ENCODE data around the gene GHRH. TPM values are rescaled to one million over a fixed set of nuclear protein-coding genes. Genes with fewer than 3 reads are reported as not detected.

The GHRH gene, protein sequence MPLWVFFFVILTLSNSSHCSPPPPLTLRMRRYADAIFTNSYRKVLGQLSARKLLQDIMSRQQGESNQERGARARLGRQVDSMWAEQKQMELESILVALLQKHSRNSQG
- not detected for total RNA-seq

GRCh38 chr20:37261714-37262113, at the start of gene GHRH:
Gene GHRH (minus strand): TSS chr20:37261814. CDS start chr20:37256889, 4,925 bp downstream.
- no peaks in the 10 kb centered on the region for H3K4me1 Mint-ChIP-seq (ENCODE audit: low read depth in 2 of 2)
- no peaks in the 10 kb centered on the region for H3K36me3 Mint-ChIP-seq
- ATAC-seq (no peak), DNase-seq (ENCODE audit: low spot score) (no peak)
- H3K9me3 Mint-ChIP-seq: no peaks in the 10 kb centered on the region
- H3K4me3 Mint-ChIP-seq: no peak within 1 kb of the TSS
- H3K27ac Mint-ChIP-seq: no peak within 1 kb of the TSS
- H3K27me3 Mint-ChIP-seq: peaks cover 5 to 8% of the 10 kb centered on the region in 2 donors

GRCh38 chr20:37310951-37311350, 49.3 kb upstream of the GHRH start:
- H3K4me3 Mint-ChIP-seq: no peak overlapping the region
- H3K9me3 Mint-ChIP-seq: no peaks in the 10 kb centered on the region
- H3K4me1 Mint-ChIP-seq (ENCODE audit: low read depth in 2 of 2): peaks cover 24 to 38% of the 10 kb centered on the region in 2 donors
- H3K27ac Mint-ChIP-seq: no peak overlapping the region
- DNase-seq (ENCODE audit: low spot score): no peak
- ATAC-seq: no peak
- no peaks in the 10 kb centered on the region for H3K27me3 Mint-ChIP-seq
- H3K36me3 Mint-ChIP-seq: no peaks in the 10 kb centered on the region

DNA sequence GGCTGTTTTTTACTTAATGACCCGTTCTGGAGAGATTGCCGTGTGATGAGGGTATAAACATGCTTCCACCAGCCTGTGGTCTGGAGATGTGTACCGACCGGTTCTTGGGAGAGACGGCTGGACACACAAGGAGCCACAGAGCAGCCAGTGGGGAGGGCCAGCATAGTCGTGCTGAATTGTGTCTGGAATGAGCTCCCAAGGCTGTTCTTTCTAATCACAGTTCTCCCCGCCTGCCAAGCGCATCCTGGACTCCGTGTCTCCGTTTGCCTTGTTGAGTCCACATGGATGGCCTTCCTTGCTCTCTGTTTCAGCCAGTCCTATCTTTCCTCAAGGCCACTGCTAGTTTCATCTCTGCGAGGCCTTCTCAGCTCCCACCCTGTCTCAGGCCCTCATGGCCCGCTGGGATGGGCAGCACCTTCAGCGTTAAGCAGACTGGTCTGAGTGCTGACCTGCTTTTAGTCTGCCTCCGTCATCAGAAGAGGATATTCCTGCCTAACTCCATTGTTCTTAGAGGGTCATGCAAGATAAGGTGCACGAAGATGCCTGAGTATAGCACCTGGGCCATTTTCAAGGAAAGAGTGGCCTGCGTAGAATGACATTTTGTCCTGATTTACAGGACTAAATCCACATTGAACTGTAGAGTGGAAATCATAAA, 48.4 kb upstream of the GHRH start:
- no peaks in the 10 kb centered on the region for H3K27me3 Mint-ChIP-seq
- no peaks in the 10 kb centered on the region for H3K36me3 Mint-ChIP-seq
- no peak overlapping the region for H3K4me3 Mint-ChIP-seq
- DNase-seq (ENCODE audit: low spot score): no peak
- no peak for ATAC-seq
- H3K27ac Mint-ChIP-seq: peak overlapping the region in 1 of 2 donors; percentile 23
- H3K4me1 Mint-ChIP-seq (ENCODE audit: low read depth in 2 of 2): peaks cover 20 to 30% of the 10 kb centered on the region in 2 donors
- no peaks in the 10 kb centered on the region for H3K9me3 Mint-ChIP-seq

GRCh38 chr20:37309290-37309689, 47.7 kb upstream of the GHRH start:
- H3K4me3 Mint-ChIP-seq: no peak overlapping the region
- DNase-seq (ENCODE audit: low spot score) (no peak), ATAC-seq (no peak)
- peak overlapping the region in 1 of 2 donors; percentile 21 for H3K27ac Mint-ChIP-seq
- H3K27me3 Mint-ChIP-seq: no peaks in the 10 kb centered on the region
- peaks cover 22 to 29% of the 10 kb centered on the region in 2 donors for H3K4me1 Mint-ChIP-seq (ENCODE audit: low read depth in 2 of 2)
- H3K9me3 Mint-ChIP-seq: no peaks in the 10 kb centered on the region
- H3K36me3 Mint-ChIP-seq: no peaks in the 10 kb centered on the region

DNA sequence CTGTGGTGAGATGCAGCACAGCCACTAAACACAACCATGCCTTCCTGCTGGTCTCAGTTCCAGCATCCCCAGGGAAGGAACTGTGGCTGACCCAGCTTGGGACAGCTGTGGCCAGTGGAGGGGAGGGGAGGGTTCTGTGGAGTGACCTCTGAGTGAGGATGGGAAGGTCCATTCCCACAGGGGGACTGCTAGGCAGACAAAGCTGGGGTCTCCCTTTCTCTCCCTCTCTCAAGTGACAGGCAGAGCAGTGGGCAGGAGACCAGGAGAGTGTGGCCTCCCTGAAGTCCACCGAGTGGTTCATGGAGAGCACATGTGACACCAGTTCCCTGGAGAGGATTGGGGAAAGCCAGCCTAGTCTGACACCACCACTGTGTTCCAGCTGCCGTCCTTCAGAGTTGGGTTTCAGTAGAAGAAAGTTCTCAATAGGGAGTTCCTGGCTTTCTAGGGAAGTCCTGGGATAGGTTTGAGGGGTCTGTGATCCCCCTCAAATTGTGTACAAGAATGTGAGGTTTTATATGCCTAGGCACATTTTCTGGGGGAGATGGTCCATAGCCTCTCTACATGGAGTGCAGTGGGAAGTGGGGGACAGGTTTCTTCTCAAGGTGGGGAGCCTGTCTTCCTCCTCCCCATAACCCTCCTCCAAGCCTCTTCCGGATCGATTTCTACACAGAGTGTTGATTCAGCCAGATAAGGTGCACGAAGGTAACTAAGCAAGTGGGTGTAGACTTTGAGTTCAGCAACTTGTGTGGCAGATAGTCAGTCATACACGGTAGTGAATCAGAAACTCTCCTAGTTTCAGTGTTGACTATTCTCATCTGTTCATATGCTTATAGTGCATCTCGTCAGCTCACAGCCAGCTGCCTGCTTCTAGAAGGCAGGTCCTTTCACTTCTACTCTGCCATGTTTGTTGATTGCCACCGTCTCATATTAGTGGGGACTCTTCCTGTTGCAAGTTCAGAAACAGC, 46.8 kb upstream of the GHRH start:
- H3K27me3 Mint-ChIP-seq: no peaks in the 10 kb centered on the region
- H3K27ac Mint-ChIP-seq: peak overlapping the region in 1 of 2 donors; percentile 21
- H3K4me3 Mint-ChIP-seq: no peak overlapping the region
- H3K36me3 Mint-ChIP-seq: no peaks in the 10 kb centered on the region
- DNase-seq (ENCODE audit: low spot score): no peak
- no peak for ATAC-seq
- peaks cover 13 to 22% of the 10 kb centered on the region in 2 donors for H3K4me1 Mint-ChIP-seq (ENCODE audit: low read depth in 2 of 2)
- no peaks in the 10 kb centered on the region for H3K9me3 Mint-ChIP-seq

DNA sequence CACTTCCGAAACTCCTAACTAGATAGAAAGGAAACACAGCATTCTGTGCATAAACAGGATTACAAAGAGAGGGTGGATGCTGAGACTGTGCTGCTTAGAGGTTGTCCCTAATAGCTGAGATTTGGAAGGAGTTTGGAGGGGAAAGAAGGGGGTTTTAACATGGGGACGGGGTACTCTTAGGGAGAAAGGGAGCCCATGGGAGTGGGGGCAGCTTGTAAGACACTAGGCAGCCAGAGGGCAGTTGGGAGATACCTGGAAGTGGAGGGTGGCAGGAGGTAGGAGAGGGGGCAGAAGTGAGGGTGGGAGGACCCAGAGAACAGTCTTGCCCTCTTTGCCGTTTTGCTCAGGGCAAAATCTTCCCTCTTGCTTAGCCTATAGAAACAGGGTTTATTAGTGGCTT, 44.2 kb upstream of the GHRH start:
- Mint-ChIP-seq H3K9me3 (no peaks in the 10 kb centered on the region), H3K4me1 (ENCODE audit: low read depth in 2 of 2) (peaks cover 12 to 18% of the 10 kb centered on the region in 2 donors), H3K27ac (no peak overlapping the region), H3K36me3 (peaks cover 6% of the 10 kb centered on the region), H3K4me3 (no peak overlapping the region), H3K27me3 (no peaks in the 10 kb centered on the region)
- ATAC-seq (no peak), DNase-seq (ENCODE audit: low spot score) (no peak)

GRCh38 chr20:37305079-37305478, 43.5 kb upstream of the GHRH start:
- H3K9me3 Mint-ChIP-seq: no peaks in the 10 kb centered on the region
- H3K27ac Mint-ChIP-seq: no peak overlapping the region
- peaks cover 16 to 17% of the 10 kb centered on the region in 2 donors for H3K4me1 Mint-ChIP-seq (ENCODE audit: low read depth in 2 of 2)
- H3K4me3 Mint-ChIP-seq: no peak overlapping the region
- H3K27me3 Mint-ChIP-seq: no peaks in the 10 kb centered on the region
- DNase-seq (ENCODE audit: low spot score) (no peak), ATAC-seq (no peak)
- H3K36me3 Mint-ChIP-seq: peaks cover 11% of the 10 kb centered on the region

- no peaks in the 10 kb centered on the region for H3K27me3 Mint-ChIP-seq
- no peak overlapping the region for H3K27ac Mint-ChIP-seq
- no peak for ATAC-seq
- no peak overlapping the region for H3K4me3 Mint-ChIP-seq
- DNase-seq (ENCODE audit: low spot score): no peak
- H3K4me1 Mint-ChIP-seq (ENCODE audit: low read depth in 2 of 2): peaks cover 11 to 21% of the 10 kb centered on the region in 2 donors
- no peaks in the 10 kb centered on the region for H3K9me3 Mint-ChIP-seq
- peaks cover 13% of the 10 kb centered on the region for H3K36me3 Mint-ChIP-seq
These were observed 42.0 kb upstream of the GHRH start for GRCh38 chr20:37303637-37304036.

- no peak for ATAC-seq
These were observed 41.4 kb upstream of the GHRH start for GRCh38 chr20:37302981-37303380.

GRCh38 chr20:37301558-37301957, 39.9 kb upstream of the GHRH start:
- Mint-ChIP-seq H3K9me3 (no peaks in the 10 kb centered on the region), H3K4me3 (no peak overlapping the region), H3K27ac (no peak overlapping the region), H3K27me3 (no peaks in the 10 kb centered on the region), H3K4me1 (ENCODE audit: low read depth in 2 of 2) (peaks cover 19 to 25% of the 10 kb centered on the region in 2 donors), H3K36me3 (peaks cover 13% of the 10 kb centered on the region)
- DNase-seq (ENCODE audit: low spot score) (no peak), ATAC-seq (no peak)

More at GRCh38 chr20:37302981-37303380, 41.4 kb upstream of the GHRH start:
- H3K27ac Mint-ChIP-seq: peak overlapping the region in 1 of 2 donors; percentile 56
- H3K36me3 Mint-ChIP-seq: peaks cover 13% of the 10 kb centered on the region
- DNase-seq (ENCODE audit: low spot score): no peak
- H3K4me1 Mint-ChIP-seq (ENCODE audit: low read depth in 2 of 2): peaks cover 15 to 25% of the 10 kb centered on the region in 2 donors
- H3K4me3 Mint-ChIP-seq: no peak overlapping the region
- no peaks in the 10 kb centered on the region for H3K27me3 Mint-ChIP-seq
- H3K9me3 Mint-ChIP-seq: no peaks in the 10 kb centered on the region

DNA sequence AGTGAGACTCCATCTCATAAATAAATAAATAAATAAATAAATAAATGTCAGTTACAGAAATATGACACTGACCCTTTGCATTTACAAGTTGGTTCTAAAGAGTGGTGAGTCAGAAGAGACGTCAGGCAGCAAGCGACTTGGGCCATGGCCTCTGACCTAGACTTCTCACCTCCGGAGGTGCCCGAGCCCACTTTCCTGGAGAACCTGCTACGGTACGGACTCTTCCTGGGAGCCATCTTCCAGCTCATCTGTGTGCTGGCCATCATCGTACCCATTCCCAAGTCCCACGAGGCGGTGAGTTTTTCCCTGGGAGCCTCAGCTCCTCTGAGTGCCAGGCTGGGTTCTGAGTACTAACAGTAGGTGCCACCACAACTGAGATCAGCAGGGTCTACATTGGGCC, 39.5 kb upstream of the GHRH start:
- no peak overlapping the region for H3K27ac Mint-ChIP-seq
- no peaks in the 10 kb centered on the region for H3K27me3 Mint-ChIP-seq
- peaks cover 13% of the 10 kb centered on the region for H3K36me3 Mint-ChIP-seq
- DNase-seq (ENCODE audit: low spot score): no peak
- no peaks in the 10 kb centered on the region for H3K9me3 Mint-ChIP-seq
- no peak for ATAC-seq
- H3K4me1 Mint-ChIP-seq (ENCODE audit: low read depth in 2 of 2): peaks cover 22 to 25% of the 10 kb centered on the region in 2 donors
- H3K4me3 Mint-ChIP-seq: no peak overlapping the region

DNA sequence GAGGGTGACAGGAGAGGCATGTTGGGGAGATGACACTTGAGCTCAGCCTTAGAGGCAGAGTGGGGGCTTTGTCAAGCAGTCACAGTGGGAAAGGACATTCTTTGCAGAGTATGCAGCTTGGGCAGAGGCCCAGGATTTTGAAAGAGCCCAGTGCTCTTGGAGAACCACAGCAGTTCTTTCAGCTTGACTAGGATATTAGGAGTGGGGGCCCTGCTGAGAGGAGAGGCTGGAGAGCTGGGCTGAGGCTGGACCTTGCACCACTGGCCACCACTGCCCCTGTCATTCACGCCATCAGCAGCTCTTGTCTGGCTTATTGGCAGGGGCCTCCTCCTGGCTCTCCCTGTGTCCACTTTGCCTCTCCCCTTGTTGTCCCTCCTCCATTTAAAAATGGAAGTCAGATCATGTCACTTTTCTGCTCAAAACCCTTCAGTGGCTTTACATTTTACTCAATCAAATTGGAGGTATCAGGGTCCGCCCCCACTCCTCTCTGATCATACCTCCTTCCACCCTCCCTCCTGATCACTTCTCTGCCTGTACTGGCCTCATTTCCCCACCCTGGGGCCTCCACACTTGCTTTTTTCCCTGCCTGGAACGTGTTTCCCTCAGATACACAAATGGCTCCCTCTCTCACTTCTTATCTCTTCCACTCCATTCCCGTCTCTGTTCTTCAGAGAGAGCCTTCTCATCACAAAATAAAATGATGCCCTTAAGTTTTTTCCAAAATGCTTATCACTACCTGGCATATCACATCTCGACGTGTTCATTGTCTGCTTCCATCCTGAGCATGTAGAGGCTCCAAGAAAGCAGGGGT, 38.3 kb upstream of the GHRH start:
- Mint-ChIP-seq H3K4me1 (ENCODE audit: low read depth in 2 of 2) (peaks cover 27 to 29% of the 10 kb centered on the region in 2 donors), H3K36me3 (peaks cover 13% of the 10 kb centered on the region), H3K27me3 (no peaks in the 10 kb centered on the region), H3K27ac (peak overlapping the region in 1 of 2 donors; percentile 73), H3K9me3 (no peaks in the 10 kb centered on the region), H3K4me3 (no peak overlapping the region)
- ATAC-seq: no peak
- no peak for DNase-seq (ENCODE audit: low spot score)

- Mint-ChIP-seq H3K27me3 (no peaks in the 10 kb centered on the region), H3K27ac (peak overlapping the region; percentile 28 to 78), H3K4me3 (peak overlapping the region; percentile 27), H3K36me3 (peaks cover 21% of the 10 kb centered on the region), H3K9me3 (peaks cover 2% of the 10 kb centered on the region), H3K4me1 (ENCODE audit: low read depth in 2 of 2) (peaks cover 35% of the 10 kb centered on the region in 2 donors)
- no peak for DNase-seq (ENCODE audit: low spot score)
- ATAC-seq: peak; percentile 65 to 80
These were observed 36.8 kb upstream of the GHRH start for GRCh38 chr20:37298190-37298939.

Data from natural killer cell treated with Interleukin-12 subunit alpha and Interleukin-12 subunit beta and Interleukin-15 and Interleukin-18, amount 100 ng/mL, for 72 hours (primary cell).